Stimulated activated CD8-positive, alpha-beta memory T cell treated with anti-CD3 and anti-CD28 coated beads, Interleukin-2, amount 100 ng/mL, for 48 hours (primary cell): ENCODE data around the gene CCDC27.

Experiments used
- DNase-seq, 2 donors: peaks; one replicate each; pipeline ENCODE4 v3.0.0-alpha.2; 2020; ENCODE audit warnings: low read depth in 2 of 2

Gene CCDC27

DNA sequence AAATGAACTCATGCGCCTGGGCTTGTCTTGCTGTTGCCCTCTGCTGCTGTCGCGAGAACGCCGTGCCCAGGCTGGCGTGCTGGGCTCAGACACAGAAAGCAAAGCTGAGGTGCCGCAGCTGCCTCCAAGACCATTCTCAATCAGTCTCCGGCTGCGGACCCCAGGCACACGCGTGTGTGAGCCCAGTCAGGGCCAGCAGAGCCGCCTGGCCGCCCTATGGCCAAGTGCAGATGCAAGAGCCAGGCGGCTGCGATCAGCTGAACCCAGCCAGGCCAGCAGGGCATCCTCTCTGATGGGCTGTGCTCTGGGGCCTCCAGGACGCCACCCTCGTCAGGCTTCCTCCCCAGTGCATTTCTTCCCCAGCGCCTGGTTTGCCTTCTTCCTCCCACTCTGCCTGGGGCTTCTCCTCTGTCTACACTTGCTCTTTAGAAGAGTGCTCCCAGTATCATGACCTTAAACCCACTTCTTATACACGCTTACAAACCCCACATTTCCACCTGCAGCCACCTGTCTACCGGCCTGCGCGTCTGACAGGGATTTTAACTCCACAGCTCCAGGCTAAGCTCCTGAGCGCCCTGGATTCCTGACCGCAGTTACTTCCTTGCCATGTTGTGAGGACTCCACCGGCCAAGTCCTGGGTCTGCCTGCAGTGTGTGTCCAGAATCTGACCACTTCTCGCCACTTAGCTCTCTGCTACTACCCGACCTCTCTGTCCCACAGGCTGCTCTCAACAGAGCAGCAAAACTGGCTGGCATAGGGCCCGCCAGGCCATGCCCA is 65.8 kb downstream of the CCDC27 start:
- no peak for DNase-seq

DNA sequence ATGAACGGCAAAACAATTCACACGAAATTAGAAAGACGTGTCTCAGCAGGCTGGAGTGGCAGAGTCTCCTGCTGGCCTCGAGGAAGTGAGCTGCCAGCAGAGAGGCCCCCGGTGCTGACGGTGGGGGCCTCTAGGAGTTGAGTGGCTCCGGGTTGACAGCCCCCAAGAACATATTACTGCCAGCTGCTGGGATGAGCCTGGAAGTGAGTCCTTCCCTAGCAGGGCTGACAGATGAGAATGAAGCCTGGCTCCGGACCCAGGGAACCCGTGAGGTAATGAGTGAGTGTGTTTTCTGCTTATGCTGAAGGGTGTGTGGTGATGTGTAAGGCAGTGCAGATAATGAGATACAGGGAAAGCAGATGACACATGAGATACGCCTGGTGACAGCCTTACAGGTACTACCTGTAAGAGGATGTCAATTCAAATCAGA is 67.5 kb downstream of the CCDC27 start:
- DNase-seq = no peak

GRCh38 chr1:3820316-3820715 is 68.1 kb downstream of the CCDC27 start:
- DNase-seq = no peak

DNA sequence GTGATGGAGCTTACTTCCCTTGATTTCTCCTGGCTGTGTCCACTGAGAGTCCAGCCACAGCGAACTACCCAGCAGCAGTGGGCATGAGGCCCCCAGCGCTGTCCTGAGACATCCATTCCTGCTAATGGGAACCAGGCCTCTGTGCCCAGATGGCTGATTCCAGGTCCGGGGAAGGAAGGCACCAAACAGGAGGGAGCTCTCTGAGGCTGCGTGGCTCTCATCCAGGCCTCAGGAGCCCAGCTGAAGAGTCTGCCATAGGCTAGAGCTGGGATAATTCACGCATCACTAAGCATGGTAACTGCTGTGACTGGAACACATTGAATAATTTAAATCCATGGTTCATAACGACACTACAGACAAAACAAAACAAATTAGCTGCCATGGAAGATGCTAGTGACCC is 68.8 kb downstream of the CCDC27 start:
- no peak for DNase-seq
